A549 (cell line): ENCODE data around the gene SLC17A3. TPM values are rescaled to one million over a fixed set of nuclear protein-coding genes. Genes with fewer than 3 reads are reported as not detected.

Experiments used
- ATAC-seq, 2 experiments: fragments of 200-7000 bp in 1 of 2; fragments of >200 bp in 1 of 2; cut with Nextera tagmentation in 1 of 2; cut with Tn5 transposase in 1 of 2; 3 replicates each; pipeline versions ENCODE4 v1.8.0 to v1.9.1; 2018 to 2020; ENCODE audit warnings: mild to moderate bottlenecking in 1 of 2, moderate library complexity in 1 of 2
- CTCF ChIA-PET: fragments of 300-600 bp; sonication (Branson Sonifier 250); formaldehyde crosslinking; extraction: SDS; loops from one replicate; lab custom pipeline; 2021; ENCODE audit warnings: antibody characterized with exemption, inconsistent platforms; lab: Yijun Ruan, JAX
- POLR2A ChIA-PET: fragments of 350-600 bp; formaldehyde crosslinking; extraction: SDS; loops from one replicate; lab custom pipeline; 2021; ENCODE audit warnings: antibody characterized with exemption, inconsistent platforms; lab: Yijun Ruan, JAX
- DNase-seq, 2 experiments: peaks; one replicate each; pipeline versions ENCODE4 v3.0.0 to v3.0.0-alpha.2; 2011 to 2016; ENCODE audit warnings: low read depth in 1 of 2, low spot score in 1 of 2
- FAIRE-seq: peaks from 2 replicates; lab custom pipeline; 2011; peaks lifted over from hg19 to GRCh38; lab: Jason Lieb, UNC
- H3K27ac ChIP-seq, 2 experiments: fragments of >200 bp; sonication (Bioruptor Twin); formaldehyde crosslinking; 3 replicates each; pipeline ENCODE4 v1.5.1; 2016 to 2017
- H3K4me1 ChIP-seq: fragments of >200 bp; sonication (Bioruptor Twin); formaldehyde crosslinking; 3 replicates; pipeline ENCODE4 v1.6.1; 2016
- H3K4me2 ChIP-seq: fragments of >200 bp; sonication (Bioruptor Twin); formaldehyde crosslinking; 3 replicates; pipeline ENCODE4 v1.6.1; 2016
- H3K4me3 ChIP-seq: fragments of >200 bp; sonication (Bioruptor Twin); formaldehyde crosslinking; 3 replicates; pipeline ENCODE4 v1.5.1; 2016
- H3K9me3 ChIP-seq: fragments of >200 bp; sonication (Bioruptor Twin); formaldehyde crosslinking; 3 replicates; pipeline ENCODE4 v1.6.1; 2016
- CHD4 ChIP-seq: fragments of 200-600 bp; sonication (generic); IDR thresholded peaks from 2 replicates; pipeline ENCODE4 v1.6.1; 2016; ENCODE audit warnings: antibody characterized with exemption, mild to moderate bottlenecking, borderline replicate concordance
- EHMT2 ChIP-seq: fragments of 200-600 bp; sonication (generic); IDR thresholded peaks from 2 replicates; pipeline ENCODE4 v1.6.1; 2016; ENCODE audit warnings: antibody characterized with exemption, low read depth, mild to moderate bottlenecking, moderate library complexity
- EP300 ChIP-seq, 2 experiments: fragments of >200 bp; sonication (Bioruptor Twin); formaldehyde crosslinking; IDR thresholded peaks; 2 replicates in 1 of 2; 3 replicates in 1 of 2; pipeline ENCODE4 v1.6.1; 2016 to 2017
- FOSL2 ChIP-seq, 2 experiments: fragments of 450-650 bp in 1 of 2; fragments of >200 bp in 1 of 2; sonication (Bioruptor Twin) in 1 of 2; formaldehyde crosslinking; IDR thresholded peaks; 2 replicates each; pipeline versions ENCODE4 v1.5.0 to v1.6.1; 2016 to 2020; ENCODE audit warnings: mild to moderate bottlenecking in 1 of 2, moderate library complexity in 1 of 2
- FOXS1 ChIP-seq: fragments of 250-450 bp; sonication (Bioruptor Pico); IDR thresholded peaks from 2 replicates; pipeline ENCODE4 v1.5.0; 2020; ENCODE audit warnings: mild to moderate bottlenecking, moderate library complexity
- HOXB5 ChIP-seq: fragments of 250-450 bp; sonication (Bioruptor Pico); IDR thresholded peaks from 2 replicates; pipeline ENCODE4 v1.5.0; 2020; ENCODE audit warnings: mild to moderate bottlenecking, moderate library complexity
- JUNB ChIP-seq: fragments of >200 bp; sonication (Bioruptor Twin); formaldehyde crosslinking; IDR thresholded peaks from 2 replicates; pipeline ENCODE4 v1.6.1; 2016
- KDM5A ChIP-seq: fragments of 200-600 bp; sonication (generic); IDR thresholded peaks from 2 replicates; pipeline ENCODE4 v1.6.1; 2016; ENCODE audit warnings: antibody characterized with exemption, mild to moderate bottlenecking
- MAFK ChIP-seq: fragments of 450-650 bp; IDR thresholded peaks from 2 replicates; pipeline ENCODE4 v1.6.1; 2014; ENCODE audit not compliant: partially characterized antibody
- MYC ChIP-seq: IDR thresholded peaks from 2 replicates; pipeline ENCODE4 v1.6.1; 2012; ENCODE audit warnings: mild to moderate bottlenecking, inconsistent platforms, low read length, improper control_type of control experiment, borderline replicate concordance
- NPAS2 ChIP-seq: fragments of 250-450 bp; sonication (Bioruptor Pico); IDR thresholded peaks from 2 replicates; pipeline ENCODE4 v1.8.0; 2022; ENCODE audit warnings: mild to moderate bottlenecking, moderate library complexity, borderline replicate concordance
- NR3C1 ChIP-seq: fragments of >200 bp; sonication (Bioruptor Twin); formaldehyde crosslinking; IDR thresholded peaks from 3 replicates; pipeline ENCODE4 v1.6.1; 2017
- PHF8 ChIP-seq: fragments of 200-600 bp; sonication (generic); IDR thresholded peaks from 2 replicates; pipeline ENCODE4 v1.6.1; 2016; ENCODE audit warnings: low read depth, mild to moderate bottlenecking, antibody characterized with exemption, moderate library complexity, borderline replicate concordance
- RARB ChIP-seq: fragments of 250-450 bp; sonication (Bioruptor Pico); IDR thresholded peaks from 2 replicates; pipeline ENCODE4 v1.8.0; 2021; ENCODE audit warnings: mild to moderate bottlenecking, moderate library complexity
- RNF2 ChIP-seq: fragments of 200-600 bp; sonication (generic); IDR thresholded peaks from 2 replicates; pipeline ENCODE4 v1.6.1; 2016; ENCODE audit warnings: low read depth, mild to moderate bottlenecking, antibody characterized with exemption, moderate library complexity, borderline replicate concordance
- TFCP2L1 ChIP-seq: fragments of 250-450 bp; sonication (Bioruptor Pico); IDR thresholded peaks from 2 replicates; pipeline ENCODE4 v1.5.0; 2021; ENCODE audit warnings: mild to moderate bottlenecking
- ZC3H11A ChIP-seq: fragments of 450-650 bp; IDR thresholded peaks from 2 replicates; pipeline ENCODE4 v1.6.1; 2014; ENCODE audit warnings: antibody characterized with exemption, mild to moderate bottlenecking
- ZFP36 ChIP-seq: fragments of 450-650 bp; IDR thresholded peaks from 2 replicates; pipeline ENCODE4 v1.6.1; 2014; ENCODE audit warnings: borderline replicate concordance; ENCODE audit not compliant: partially characterized antibody
- WGBS: methylation state at CpG from one replicate; pipeline ENCODE4 v1.1.6; 2017; ENCODE audit errors: missing lambda C conversion rate; 5-methylcytosine and 5-hydroxymethylcytosine counted together
- polyA plus RNA-seq, 4 experiments: library from polyadenylated mRNA; depleted of rRNA in 3 of 4; stranded (reverse); fragments of >200 nt; fragmentation: RNase III in 1 of 4; extraction: RNeasy Plus Mini Kit Qiagen cat#74134 plus additional on column Dnase treatment in 1 of 4; gene quantifications; 2 replicates in 3 of 4; 3 replicates in 1 of 4; pipeline ENCODE4 v1.2.3, GENCODE V29; 2011 to 2017
- TF ChIP-seq, protein P1 (sequence below): fragments of 250-450 bp; sonication (Bioruptor Pico); IDR thresholded peaks from 2 replicates; pipeline ENCODE4 v1.5.0; 2021; ENCODE audit warnings: mild to moderate bottlenecking, moderate library complexity, borderline replicate concordance
- TF ChIP-seq, protein P2 (sequence below): fragments of 150-350 bp; IDR thresholded peaks from 2 replicates; pipeline ENCODE4 v1.6.1; 2014; ENCODE audit warnings: low read depth, mild to moderate bottlenecking, low read length
- TF ChIP-seq, protein P3 (sequence below): fragments of >200 bp; sonication (Bioruptor Twin); formaldehyde crosslinking; IDR thresholded peaks from 2 replicates; pipeline ENCODE4 v1.6.1; 2016
- TF ChIP-seq, protein P4 (sequence below): fragments of 200-600 bp; sonication (generic); IDR thresholded peaks from 2 replicates; pipeline ENCODE4 v1.6.1; 2016; ENCODE audit warnings: antibody characterized with exemption, mild to moderate bottlenecking, moderate library complexity

The SLC17A3 gene
- polyA plus RNA-seq, 2 of the 4 experiments (the other 2 are of a cell fraction), result 5.3 to 7.5 TPM

DNA sequence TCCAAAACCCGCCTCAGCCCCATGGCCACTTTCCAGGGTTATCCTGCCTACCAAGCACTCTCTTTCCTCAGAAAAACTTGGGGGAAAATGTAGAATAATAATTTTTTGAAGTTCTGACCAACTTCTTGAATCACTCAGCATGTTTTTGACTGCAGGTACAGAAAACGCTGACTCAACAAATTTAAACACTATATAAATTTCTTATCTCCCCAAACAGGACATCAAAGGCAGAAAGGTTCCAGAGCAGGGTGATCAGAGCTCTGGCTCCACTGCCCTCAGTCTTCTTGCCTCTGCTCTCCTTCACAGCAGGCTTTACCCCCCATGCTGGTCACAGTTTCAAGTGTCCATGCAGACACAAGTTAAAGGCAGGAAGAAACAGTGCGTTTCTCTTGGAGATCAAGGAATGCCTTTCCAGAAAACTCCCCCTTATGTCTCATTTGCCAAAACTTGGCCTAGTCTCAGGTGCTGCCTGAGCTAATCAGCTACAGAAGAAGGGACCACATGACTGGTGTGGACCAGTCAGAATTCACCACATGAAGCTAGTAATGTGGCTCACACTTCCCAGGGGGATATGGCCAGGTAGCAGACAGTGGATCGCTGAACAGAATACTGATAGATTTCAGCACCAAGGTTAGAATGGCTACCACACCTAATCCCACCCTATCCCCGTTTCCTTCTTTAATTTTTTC lies 24.4 kb upstream of the SLC17A3 start:
- ATAC-seq (peak in 1 of 2 experiments; percentile 54; a peak in 1 of 6 replicates), FAIRE-seq (no peak), DNase-seq (no peak)
- TF ChIP-seq MAFK, result peak; percentile 98
- TF ChIP-seq TFCP2L1 (CRISPR knock-in tag), result no peak
- peak overlapping the region; percentile 63; the same call in 2 of the 3 replicates for H3K4me2 ChIP-seq
- peaks cover 28% of the 10 kb centered on the region for H3K4me1 ChIP-seq
- no peak overlapping the region for H3K4me3 ChIP-seq
- peak overlapping the region; percentile 65 to 80 for H3K27ac ChIP-seq
- POLR2A ChIA-PET, result no interaction called here
- no peaks in the 10 kb centered on the region for H3K9me3 ChIP-seq
- CTCF ChIA-PET, result interaction anchor here (0.6 to 5.1 kb wide), 5 partner anchors 8 to 179 kb away, joined by 3 to 24 read pairs (median 3); no protein-coding TSS in a partner anchor
- 73% methylated on average over 5 of the region's 5 CpGs for WGBS

DNA sequence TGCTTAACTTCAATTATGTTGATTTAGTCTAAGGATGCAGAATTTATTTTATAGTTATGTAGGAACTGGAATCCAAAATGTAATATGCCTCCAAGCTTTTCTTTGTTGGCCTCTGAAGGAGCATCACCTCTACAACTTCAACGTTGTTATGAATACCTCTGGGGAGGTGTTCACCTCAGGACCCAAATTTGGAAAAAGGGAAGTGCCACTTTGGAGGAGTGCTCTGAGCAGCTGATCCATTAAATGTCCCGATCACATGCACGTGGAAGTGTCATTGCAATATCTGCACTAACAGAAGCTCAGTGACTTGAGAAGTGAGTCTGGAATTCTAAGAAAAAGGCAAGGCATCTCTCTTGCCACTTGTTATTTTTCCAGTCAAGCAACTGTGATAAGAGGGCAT lies 22.2 kb upstream of the SLC17A3 start:
- Histone ChIP-seq H3K27ac (no peak overlapping the region), H3K9me3 (no peaks in the 10 kb centered on the region), H3K4me1 (peaks cover 28% of the 10 kb centered on the region), H3K4me3 (no peak overlapping the region), H3K4me2 (no peak overlapping the region)
- 75% methylated on average over 3 of the region's 3 CpGs for WGBS
- ATAC-seq, result no peak
- TF ChIP-seq ZFP36 (no peak), KDM5A (no peak), NPAS2 (CRISPR knock-in tag) (no peak), RARB (CRISPR knock-in tag) (no peak), NR3C1 (no peak), MAFK (no peak), RNF2 (no peak), MYC (no peak), HOXB5 (CRISPR knock-in tag) (no peak), FOSL2 (IDR thresholded peaks at IDR 0.05) (no peak), FOSL2 (CRISPR knock-in tag; IDR thresholded peaks at IDR 0.05) (no peak), CHD4 (no peak), PHF8 (no peak), EP300 (IDR thresholded peaks at IDR 0.05) (no peak), ZC3H11A (no peak), JUNB (no peak)
- TF ChIP-seq, protein P1, sequence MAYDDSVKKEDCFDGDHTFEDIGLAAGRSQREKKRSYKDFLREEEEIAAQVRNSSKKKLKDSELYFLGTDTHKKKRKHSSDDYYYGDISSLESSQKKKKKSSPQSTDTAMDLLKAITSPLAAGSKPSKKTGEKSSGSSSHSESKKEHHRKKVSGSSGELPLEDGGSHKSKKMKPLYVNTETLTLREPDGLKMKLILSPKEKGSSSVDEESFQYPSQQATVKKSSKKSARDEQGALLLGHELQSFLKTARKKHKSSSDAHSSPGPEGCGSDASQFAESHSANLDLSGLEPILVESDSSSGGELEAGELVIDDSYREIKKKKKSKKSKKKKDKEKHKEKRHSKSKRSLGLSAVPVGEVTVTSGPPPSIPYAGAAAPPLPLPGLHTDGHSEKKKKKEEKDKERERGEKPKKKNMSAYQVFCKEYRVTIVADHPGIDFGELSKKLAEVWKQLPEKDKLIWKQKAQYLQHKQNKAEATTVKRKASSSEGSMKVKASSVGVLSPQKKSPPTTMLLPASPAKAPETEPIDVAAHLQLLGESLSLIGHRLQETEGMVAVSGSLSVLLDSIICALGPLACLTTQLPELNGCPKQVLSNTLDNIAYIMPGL, result no peak
- TF ChIP-seq, protein P2, sequence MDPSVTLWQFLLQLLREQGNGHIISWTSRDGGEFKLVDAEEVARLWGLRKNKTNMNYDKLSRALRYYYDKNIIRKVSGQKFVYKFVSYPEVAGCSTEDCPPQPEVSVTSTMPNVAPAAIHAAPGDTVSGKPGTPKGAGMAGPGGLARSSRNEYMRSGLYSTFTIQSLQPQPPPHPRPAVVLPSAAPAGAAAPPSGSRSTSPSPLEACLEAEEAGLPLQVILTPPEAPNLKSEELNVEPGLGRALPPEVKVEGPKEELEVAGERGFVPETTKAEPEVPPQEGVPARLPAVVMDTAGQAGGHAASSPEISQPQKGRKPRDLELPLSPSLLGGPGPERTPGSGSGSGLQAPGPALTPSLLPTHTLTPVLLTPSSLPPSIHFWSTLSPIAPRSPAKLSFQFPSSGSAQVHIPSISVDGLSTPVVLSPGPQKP, result no peak
- TF ChIP-seq, protein P3, sequence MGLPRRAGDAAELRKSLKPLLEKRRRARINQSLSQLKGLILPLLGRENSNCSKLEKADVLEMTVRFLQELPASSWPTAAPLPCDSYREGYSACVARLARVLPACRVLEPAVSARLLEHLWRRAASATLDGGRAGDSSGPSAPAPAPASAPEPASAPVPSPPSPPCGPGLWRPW, result no peak
- no peak for FAIRE-seq
- CTCF ChIA-PET, result no interaction called here
- POLR2A ChIA-PET, result no interaction called here
- DNase-seq, result no peak

DNA sequence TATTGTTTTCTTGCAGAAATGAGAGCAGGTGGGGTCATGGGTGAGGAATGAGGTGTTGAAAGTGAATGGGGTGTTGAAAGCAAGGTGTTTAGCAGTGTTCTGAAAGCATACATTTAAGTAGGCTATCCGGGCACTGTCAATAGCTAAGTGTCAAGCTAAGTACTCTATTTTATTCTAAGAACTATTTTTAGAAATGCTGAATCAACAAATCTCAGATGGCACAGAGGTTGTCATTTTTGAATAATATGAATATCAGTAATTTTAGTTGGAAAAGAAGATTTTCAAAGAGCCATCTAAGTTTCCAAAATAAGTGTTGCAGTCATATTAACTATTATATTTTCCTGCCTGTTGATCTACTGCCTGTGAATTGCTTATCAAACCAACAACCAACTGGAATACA lies 21.7 kb upstream of the SLC17A3 start:
- no peak overlapping the region for H3K4me2 ChIP-seq
- ChIA-PET POLR2A (no interaction called here), CTCF (no interaction called here)
- H3K4me1 ChIP-seq, result peaks cover 25% of the 10 kb centered on the region
- H3K9me3 ChIP-seq, result no peaks in the 10 kb centered on the region
- 79% methylated on average over 1 of the region's 1 CpG for WGBS
- TF ChIP-seq, protein P4, sequence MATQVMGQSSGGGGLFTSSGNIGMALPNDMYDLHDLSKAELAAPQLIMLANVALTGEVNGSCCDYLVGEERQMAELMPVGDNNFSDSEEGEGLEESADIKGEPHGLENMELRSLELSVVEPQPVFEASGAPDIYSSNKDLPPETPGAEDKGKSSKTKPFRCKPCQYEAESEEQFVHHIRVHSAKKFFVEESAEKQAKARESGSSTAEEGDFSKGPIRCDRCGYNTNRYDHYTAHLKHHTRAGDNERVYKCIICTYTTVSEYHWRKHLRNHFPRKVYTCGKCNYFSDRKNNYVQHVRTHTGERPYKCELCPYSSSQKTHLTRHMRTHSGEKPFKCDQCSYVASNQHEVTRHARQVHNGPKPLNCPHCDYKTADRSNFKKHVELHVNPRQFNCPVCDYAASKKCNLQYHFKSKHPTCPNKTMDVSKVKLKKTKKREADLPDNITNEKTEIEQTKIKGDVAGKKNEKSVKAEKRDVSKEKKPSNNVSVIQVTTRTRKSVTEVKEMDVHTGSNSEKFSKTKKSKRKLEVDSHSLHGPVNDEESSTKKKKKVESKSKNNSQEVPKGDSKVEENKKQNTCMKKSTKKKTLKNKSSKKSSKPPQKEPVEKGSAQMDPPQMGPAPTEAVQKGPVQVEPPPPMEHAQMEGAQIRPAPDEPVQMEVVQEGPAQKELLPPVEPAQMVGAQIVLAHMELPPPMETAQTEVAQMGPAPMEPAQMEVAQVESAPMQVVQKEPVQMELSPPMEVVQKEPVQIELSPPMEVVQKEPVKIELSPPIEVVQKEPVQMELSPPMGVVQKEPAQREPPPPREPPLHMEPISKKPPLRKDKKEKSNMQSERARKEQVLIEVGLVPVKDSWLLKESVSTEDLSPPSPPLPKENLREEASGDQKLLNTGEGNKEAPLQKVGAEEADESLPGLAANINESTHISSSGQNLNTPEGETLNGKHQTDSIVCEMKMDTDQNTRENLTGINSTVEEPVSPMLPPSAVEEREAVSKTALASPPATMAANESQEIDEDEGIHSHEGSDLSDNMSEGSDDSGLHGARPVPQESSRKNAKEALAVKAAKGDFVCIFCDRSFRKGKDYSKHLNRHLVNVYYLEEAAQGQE, result no peak
- TF ChIP-seq EHMT2, result no peak
- no peak for TF ChIP-seq FOXS1
- peak; percentile 78 for TF ChIP-seq MAFK
- H3K4me3 ChIP-seq, result no peak overlapping the region
- FAIRE-seq (no peak), DNase-seq (no peak), ATAC-seq (no peak)
- H3K27ac ChIP-seq, result no peak overlapping the region
